ENCODE results near the gene GRAPL.
"Not testable (repeated sequence)": the region's sequence is repeated elsewhere in the genome, so short reads cannot be mapped to it uniquely, and the experiment has no call there.

Gene GRAPL

DNA sequence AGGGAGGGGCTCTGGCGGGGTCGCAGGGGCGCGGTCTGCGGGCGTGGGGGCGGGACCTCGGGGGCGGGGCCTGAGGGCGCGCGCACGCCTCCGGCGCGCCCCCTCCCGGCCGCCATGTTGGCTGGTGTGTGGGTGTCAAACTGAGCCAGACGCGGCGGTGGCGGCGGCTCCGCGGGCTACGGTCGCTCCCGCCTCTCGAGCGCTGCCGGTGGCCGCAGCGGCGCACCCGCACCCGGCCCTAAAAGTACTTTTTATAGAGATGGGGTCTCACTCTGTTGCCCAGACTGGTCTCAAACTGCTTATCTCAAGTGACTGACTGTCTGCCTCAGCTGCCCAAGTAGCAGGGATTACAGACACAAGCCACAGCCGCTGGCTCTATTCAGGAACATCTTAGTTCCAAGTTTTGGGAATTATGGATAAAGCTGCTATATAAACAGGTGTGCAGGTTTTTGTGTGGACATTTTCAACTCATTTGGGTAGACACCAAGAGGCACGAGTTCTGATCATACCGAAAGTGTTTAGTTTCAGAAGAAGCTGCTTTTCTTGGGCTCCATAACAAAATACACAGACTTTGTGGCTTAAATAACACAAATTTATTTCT is 16.2 kb upstream of the GRAPL start:
- not testable (repeated sequence) for H2AFZ ChIP-seq (ENCODE audit: low read depth, low read length)

DNA sequence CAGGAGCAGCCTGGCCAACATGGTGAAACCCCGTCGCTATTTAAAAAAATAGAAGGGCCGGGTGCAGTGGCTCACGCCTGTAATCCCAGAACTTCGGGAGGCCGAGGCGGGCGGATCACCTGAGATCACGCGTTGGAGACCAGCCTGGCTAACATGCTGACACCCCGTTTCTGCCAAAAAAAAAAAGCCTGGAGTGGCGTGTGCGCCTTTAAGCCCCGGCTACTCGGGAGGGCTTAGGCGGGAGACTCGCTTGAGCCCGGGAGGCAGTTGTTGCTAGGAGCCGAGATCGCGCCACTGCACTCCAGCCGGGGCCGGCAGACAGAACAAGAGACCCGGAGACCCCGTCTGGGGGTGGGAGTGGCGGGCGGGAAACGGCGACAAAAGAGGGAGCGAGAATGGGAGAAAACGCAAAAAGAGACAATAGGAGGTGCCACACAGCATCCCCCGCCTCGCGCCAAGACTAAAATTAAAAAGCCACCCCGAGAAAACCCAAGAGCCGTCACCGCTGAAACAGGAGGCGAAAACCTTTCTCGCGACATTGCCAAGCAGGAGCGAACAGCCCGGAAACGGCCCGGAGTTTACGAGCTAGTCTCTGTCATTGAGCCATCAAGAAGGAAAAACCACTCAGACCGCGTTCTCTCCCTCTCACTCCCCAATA is 15.5 kb upstream of the GRAPL start:
- H3K36me3 ChIP-seq (replicated peaks; ENCODE audit: low read depth, low read length); H3K79me2 ChIP-seq (ENCODE audit: low read length); H3K9ac ChIP-seq (ENCODE audit: low read length); H3K4me1 ChIP-seq (ENCODE audit: low read length); H3K27ac ChIP-seq (ENCODE audit: low read length); H3K4me3 ChIP-seq (ENCODE audit: low read length); H4K20me1 ChIP-seq (ENCODE audit: insufficient read depth, low read length); H3K27me3 ChIP-seq (ENCODE audit: low read depth, low read length); H3K4me2 ChIP-seq (ENCODE audit: low read length); H2AFZ ChIP-seq (ENCODE audit: low read depth, low read length); H3K9me3 ChIP-seq (ENCODE audit: insufficient read depth, low read length): not testable (repeated sequence)

More for the DNA sequence above, 16.2 kb upstream of the GRAPL start:
- H4K20me1 ChIP-seq (ENCODE audit: insufficient read depth, low read length); H3K79me2 ChIP-seq (ENCODE audit: low read length); H3K27me3 ChIP-seq (ENCODE audit: low read depth, low read length); H3K36me3 ChIP-seq (replicated peaks; ENCODE audit: low read depth, low read length); H3K4me1 ChIP-seq (ENCODE audit: low read length); H3K9me3 ChIP-seq (ENCODE audit: insufficient read depth, low read length): not testable (repeated sequence)
- peak overlapping the region; percentile 72 for H3K4me3 ChIP-seq (ENCODE audit: low read length)
- H3K4me2 ChIP-seq (ENCODE audit: low read length), result peak overlapping the region; percentile 72
- peak overlapping the region; percentile 60 for H3K9ac ChIP-seq (ENCODE audit: low read length)
- H3K27ac ChIP-seq (ENCODE audit: low read length), result peak overlapping the region; percentile 70

DNA sequence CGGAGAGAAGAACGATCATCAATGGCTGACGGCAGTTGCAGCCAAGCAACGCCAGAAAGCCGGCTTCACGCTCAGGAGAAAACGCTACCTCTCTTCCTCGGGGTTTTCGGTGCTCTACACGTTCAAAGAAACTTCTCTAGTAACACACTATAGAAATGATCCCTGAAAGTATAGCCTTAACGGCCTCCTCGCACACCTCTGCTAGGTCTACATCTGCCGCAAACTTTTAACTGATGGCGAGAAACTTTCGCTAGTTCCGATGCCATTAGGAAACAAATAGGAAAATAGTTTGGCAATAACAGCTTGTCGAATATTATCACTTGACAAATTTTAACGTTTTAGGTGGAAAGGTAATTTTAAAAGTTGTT is 14.9 kb upstream of the GRAPL start:
- H3K9ac ChIP-seq (ENCODE audit: low read length); H3K4me3 ChIP-seq (ENCODE audit: low read length); H3K27ac ChIP-seq (ENCODE audit: low read length); H3K27me3 ChIP-seq (ENCODE audit: low read depth, low read length); H3K4me1 ChIP-seq (ENCODE audit: low read length); H3K9me3 ChIP-seq (ENCODE audit: insufficient read depth, low read length); H3K4me2 ChIP-seq (ENCODE audit: low read length); H4K20me1 ChIP-seq (ENCODE audit: insufficient read depth, low read length); H3K79me2 ChIP-seq (ENCODE audit: low read length); H3K36me3 ChIP-seq (replicated peaks; ENCODE audit: low read depth, low read length); H2AFZ ChIP-seq (ENCODE audit: low read depth, low read length): not testable (repeated sequence)

DNA sequence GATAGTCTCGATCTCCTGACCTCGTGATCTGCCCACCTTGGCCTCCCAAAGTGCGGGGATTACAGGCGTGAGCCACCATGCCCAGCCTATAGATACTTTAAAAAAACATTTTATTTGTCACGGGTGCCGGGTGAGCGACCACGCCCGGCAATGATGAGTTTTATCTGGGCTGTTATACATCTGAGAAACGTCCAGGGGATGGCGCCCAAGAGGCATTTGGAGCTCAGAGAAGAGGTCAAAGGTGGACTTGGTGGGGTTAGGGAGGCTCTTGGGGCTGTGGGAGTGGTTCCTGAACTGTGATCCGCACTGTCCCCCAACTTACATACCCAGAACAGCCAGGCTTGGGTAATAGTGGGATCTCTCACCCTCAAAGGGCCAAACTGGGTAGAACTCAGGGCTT is 8.7 kb upstream of the GRAPL start:
- H3K27me3 ChIP-seq (ENCODE audit: low read depth, low read length); H3K4me1 ChIP-seq (ENCODE audit: low read length); H2AFZ ChIP-seq (ENCODE audit: low read depth, low read length); H3K27ac ChIP-seq (ENCODE audit: low read length); H3K79me2 ChIP-seq (ENCODE audit: low read length); H4K20me1 ChIP-seq (ENCODE audit: insufficient read depth, low read length); H3K36me3 ChIP-seq (replicated peaks; ENCODE audit: low read depth, low read length); H3K4me2 ChIP-seq (ENCODE audit: low read length); H3K4me3 ChIP-seq (ENCODE audit: low read length); H3K9me3 ChIP-seq (ENCODE audit: insufficient read depth, low read length); H3K9ac ChIP-seq (ENCODE audit: low read length): not testable (repeated sequence)

DNA sequence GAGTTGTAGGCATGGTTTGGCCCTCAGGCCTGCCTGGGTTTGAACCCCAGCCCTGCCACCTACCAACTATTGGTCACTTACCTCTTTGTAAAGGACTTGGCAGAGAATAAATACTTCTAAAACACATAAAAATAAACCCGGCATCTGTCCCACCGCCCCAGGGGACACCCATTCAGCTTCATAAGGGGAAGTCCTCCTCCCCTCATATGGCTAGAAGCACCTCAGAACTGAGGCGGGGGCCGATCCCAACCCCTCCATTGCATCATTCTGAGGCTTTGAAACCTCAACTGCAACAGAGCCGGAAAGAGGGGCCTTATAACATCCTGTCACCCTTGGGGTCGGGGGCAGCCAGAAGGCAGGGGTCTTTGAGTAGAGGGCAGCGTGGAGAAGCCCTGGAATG is 2.1 kb upstream of the GRAPL start:
- H3K36me3 ChIP-seq (replicated peaks; ENCODE audit: low read depth, low read length); H3K4me1 ChIP-seq (ENCODE audit: low read length); H4K20me1 ChIP-seq (ENCODE audit: insufficient read depth, low read length); H3K4me2 ChIP-seq (ENCODE audit: low read length); H3K9me3 ChIP-seq (ENCODE audit: insufficient read depth, low read length); H3K9ac ChIP-seq (ENCODE audit: low read length); H3K27me3 ChIP-seq (ENCODE audit: low read depth, low read length); H3K79me2 ChIP-seq (ENCODE audit: low read length); H2AFZ ChIP-seq (ENCODE audit: low read depth, low read length); H3K27ac ChIP-seq (ENCODE audit: low read length); H3K4me3 ChIP-seq (ENCODE audit: low read length): not testable (repeated sequence)

DNA sequence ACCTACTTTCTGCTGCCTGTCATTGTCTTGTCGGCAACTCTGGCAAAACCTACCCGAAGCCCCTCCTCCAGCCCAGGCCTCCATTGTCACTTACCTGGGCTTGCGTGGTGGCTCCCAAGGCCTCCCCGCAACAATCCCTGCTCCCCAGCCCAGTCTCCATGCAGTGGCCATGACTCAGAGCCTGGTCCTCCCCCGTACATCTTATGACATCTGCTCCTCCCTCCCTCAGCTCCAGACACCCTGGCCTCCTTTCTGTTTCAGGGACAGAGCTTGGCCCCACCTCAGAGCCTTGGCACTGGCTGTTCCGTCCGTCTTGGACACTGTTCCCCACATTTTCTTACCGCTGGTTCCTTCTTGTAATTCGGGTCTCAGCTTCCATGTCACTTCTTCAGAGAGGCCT is 2.1 kb downstream of the GRAPL start:
- H3K4me3 ChIP-seq (ENCODE audit: low read length); H3K27me3 ChIP-seq (ENCODE audit: low read depth, low read length); H3K27ac ChIP-seq (ENCODE audit: low read length); H3K79me2 ChIP-seq (ENCODE audit: low read length); H2AFZ ChIP-seq (ENCODE audit: low read depth, low read length); H3K9ac ChIP-seq (ENCODE audit: low read length); H3K4me1 ChIP-seq (ENCODE audit: low read length); H3K9me3 ChIP-seq (ENCODE audit: insufficient read depth, low read length); H3K36me3 ChIP-seq (replicated peaks; ENCODE audit: low read depth, low read length); H4K20me1 ChIP-seq (ENCODE audit: insufficient read depth, low read length); H3K4me2 ChIP-seq (ENCODE audit: low read length): not testable (repeated sequence)

DNA sequence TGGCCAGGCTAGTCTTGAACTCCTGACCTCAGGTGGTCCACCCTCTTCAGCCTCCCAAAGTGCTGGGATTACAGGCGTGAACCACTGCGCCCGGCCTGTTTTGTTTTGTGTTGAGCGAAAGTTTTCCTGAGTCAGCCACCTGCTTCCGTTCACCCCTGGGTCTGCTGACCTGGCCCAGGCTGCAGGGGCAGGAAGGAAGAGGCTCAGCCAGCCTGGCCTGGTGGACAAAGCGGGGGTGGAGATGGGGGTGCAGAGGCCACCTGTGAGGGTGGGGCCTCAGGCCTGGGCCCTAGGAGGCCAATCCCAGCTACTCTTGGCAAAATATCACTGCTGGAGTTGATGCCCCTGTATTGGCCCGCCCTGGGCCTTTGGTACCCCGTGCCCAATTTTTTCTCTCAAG is 3.7 kb downstream of the GRAPL start:
- not testable (repeated sequence) for H3K4me2 ChIP-seq (ENCODE audit: low read length); H3K4me3 ChIP-seq (ENCODE audit: low read length); H3K36me3 ChIP-seq (replicated peaks; ENCODE audit: low read depth, low read length); H2AFZ ChIP-seq (ENCODE audit: low read depth, low read length); H3K79me2 ChIP-seq (ENCODE audit: low read length); H3K27me3 ChIP-seq (ENCODE audit: low read depth, low read length); H3K27ac ChIP-seq (ENCODE audit: low read length); H3K9me3 ChIP-seq (ENCODE audit: insufficient read depth, low read length); H3K4me1 ChIP-seq (ENCODE audit: low read length); H4K20me1 ChIP-seq (ENCODE audit: insufficient read depth, low read length); H3K9ac ChIP-seq (ENCODE audit: low read length)

DNA sequence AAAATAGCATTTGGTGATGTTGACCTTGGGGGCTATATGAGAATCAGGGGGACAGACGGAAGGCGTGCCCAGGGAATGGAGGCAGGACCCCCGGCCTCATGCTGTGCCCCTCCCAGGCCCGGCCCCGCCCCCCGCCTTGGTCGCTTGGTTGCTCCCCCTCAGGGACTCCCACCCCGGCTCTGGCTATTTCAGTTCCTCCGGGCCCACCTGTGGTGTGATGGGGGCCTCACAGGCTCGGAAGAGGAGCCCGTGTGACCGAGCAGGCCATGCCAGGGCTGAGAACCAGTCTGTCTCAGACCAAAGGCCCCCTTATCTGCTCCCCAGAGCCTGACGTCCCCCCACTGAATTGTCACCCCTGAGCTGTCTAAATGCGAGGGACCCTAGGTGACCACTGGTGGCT is 4.4 kb downstream of the GRAPL start:
- not testable (repeated sequence) for H3K36me3 ChIP-seq (replicated peaks; ENCODE audit: low read depth, low read length); H4K20me1 ChIP-seq (ENCODE audit: insufficient read depth, low read length); H3K4me3 ChIP-seq (ENCODE audit: low read length); H3K9ac ChIP-seq (ENCODE audit: low read length); H3K27ac ChIP-seq (ENCODE audit: low read length); H3K4me2 ChIP-seq (ENCODE audit: low read length); H3K79me2 ChIP-seq (ENCODE audit: low read length); H3K9me3 ChIP-seq (ENCODE audit: insufficient read depth, low read length); H2AFZ ChIP-seq (ENCODE audit: low read depth, low read length); H3K27me3 ChIP-seq (ENCODE audit: low read depth, low read length); H3K4me1 ChIP-seq (ENCODE audit: low read length)

DNA sequence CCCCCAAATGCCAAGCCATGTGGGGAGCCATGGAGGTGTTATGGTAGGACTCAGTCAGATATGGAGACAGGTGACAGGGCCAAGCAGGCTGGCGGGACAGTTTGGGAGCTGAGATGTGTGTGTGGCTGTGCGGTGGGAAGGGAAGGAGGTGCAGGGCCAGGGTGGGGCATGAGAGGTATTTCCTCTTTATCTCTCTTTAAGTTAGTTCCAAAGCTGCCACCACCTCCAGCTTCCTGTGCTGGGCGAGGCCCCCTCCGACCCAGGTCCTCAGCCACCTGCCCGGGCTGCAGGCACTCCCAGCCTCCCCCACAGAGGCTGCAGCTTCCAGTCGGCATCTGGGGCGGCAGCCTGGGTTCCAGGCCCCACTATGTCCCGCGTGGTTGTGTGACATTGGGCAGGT is 6.4 kb downstream of the GRAPL start:
- H3K9ac ChIP-seq (ENCODE audit: low read length); H3K4me3 ChIP-seq (ENCODE audit: low read length); H3K27me3 ChIP-seq (ENCODE audit: low read depth, low read length); H3K27ac ChIP-seq (ENCODE audit: low read length); H3K4me1 ChIP-seq (ENCODE audit: low read length); H3K4me2 ChIP-seq (ENCODE audit: low read length); H2AFZ ChIP-seq (ENCODE audit: low read depth, low read length); H4K20me1 ChIP-seq (ENCODE audit: insufficient read depth, low read length); H3K9me3 ChIP-seq (ENCODE audit: insufficient read depth, low read length); H3K79me2 ChIP-seq (ENCODE audit: low read length); H3K36me3 ChIP-seq (replicated peaks; ENCODE audit: low read depth, low read length): not testable (repeated sequence)

DNA sequence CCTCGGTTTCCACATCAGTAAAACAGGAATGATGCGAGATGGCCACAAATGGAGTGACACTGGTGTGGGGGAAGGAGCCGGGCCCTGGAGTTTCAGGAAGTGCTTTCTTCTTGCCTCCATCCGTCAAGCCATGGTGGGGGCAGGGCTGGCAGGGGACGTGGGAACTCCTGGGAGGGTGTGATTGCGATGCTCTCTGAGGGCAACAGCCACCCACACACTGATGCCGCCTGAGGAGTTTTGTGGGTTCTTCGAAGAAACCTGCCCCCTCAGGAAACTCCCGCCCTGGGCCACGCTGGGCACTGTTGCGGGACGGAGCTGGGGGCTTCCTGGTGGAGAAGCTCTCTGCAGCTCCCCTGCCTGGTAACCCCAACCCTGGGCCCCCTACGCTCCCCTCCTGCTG is 8.0 kb downstream of the GRAPL start:
- not testable (repeated sequence) for H3K27ac ChIP-seq (ENCODE audit: low read length); H3K4me3 ChIP-seq (ENCODE audit: low read length); H3K79me2 ChIP-seq (ENCODE audit: low read length); H3K36me3 ChIP-seq (replicated peaks; ENCODE audit: low read depth, low read length); H3K4me1 ChIP-seq (ENCODE audit: low read length); H4K20me1 ChIP-seq (ENCODE audit: insufficient read depth, low read length); H3K9ac ChIP-seq (ENCODE audit: low read length); H3K4me2 ChIP-seq (ENCODE audit: low read length); H2AFZ ChIP-seq (ENCODE audit: low read depth, low read length); H3K27me3 ChIP-seq (ENCODE audit: low read depth, low read length); H3K9me3 ChIP-seq (ENCODE audit: insufficient read depth, low read length)

Measured in OCI-LY3 (cell line).